ENCODE data around the gene PDE11A. TPM values are rescaled to one million over a fixed set of nuclear protein-coding genes. Genes with fewer than 3 reads are reported as not detected.

Gene PDE11A
- total RNA-seq, 4 donors from 2014 or later = 0.12 TPM; not detected in 3

DNA sequence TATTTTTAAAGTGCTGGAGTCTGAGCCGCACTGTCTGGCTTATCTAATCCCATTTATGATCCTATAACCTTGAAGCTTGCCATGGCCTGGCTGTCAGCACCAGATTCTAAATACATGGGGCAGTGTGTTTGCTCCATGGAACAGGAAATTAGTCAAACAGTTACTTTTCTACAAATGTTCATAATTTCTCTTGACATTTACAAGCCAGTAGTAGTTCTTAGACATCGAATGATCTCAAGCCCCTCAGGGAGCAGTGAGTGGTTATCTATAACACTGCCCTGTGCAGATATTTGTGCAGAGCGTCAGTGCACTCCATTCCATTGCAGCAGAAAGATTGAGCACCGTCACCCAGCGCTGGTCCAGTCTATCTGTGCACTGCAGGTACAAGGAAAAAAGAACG lies 474.8 kb downstream of the PDE11A start:
- TF ChIP-seq, protein P1, sequence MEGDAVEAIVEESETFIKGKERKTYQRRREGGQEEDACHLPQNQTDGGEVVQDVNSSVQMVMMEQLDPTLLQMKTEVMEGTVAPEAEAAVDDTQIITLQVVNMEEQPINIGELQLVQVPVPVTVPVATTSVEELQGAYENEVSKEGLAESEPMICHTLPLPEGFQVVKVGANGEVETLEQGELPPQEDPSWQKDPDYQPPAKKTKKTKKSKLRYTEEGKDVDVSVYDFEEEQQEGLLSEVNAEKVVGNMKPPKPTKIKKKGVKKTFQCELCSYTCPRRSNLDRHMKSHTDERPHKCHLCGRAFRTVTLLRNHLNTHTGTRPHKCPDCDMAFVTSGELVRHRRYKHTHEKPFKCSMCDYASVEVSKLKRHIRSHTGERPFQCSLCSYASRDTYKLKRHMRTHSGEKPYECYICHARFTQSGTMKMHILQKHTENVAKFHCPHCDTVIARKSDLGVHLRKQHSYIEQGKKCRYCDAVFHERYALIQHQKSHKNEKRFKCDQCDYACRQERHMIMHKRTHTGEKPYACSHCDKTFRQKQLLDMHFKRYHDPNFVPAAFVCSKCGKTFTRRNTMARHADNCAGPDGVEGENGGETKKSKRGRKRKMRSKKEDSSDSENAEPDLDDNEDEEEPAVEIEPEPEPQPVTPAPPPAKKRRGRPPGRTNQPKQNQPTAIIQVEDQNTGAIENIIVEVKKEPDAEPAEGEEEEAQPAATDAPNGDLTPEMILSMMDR (IDR thresholded peaks at IDR 0.05) = no peak
- no peak for TF ChIP-seq POLR2A (IDR thresholded peaks at IDR 0.05)
- Histone ChIP-seq H3K27me3 (peaks cover 0 to 8% (median 0%) of the 10 kb centered on the region in 4 donors), H3K36me3 (no peaks in the 10 kb centered on the region), H3K4me3 (no peak overlapping the region), H3K4me1 (peaks cover 0 to 14% (median 5%) of the 10 kb centered on the region in 3 donors), H3K27ac (no peak overlapping the region), H3K9me3 (no peaks in the 10 kb centered on the region)
- intact Hi-C loops (cut with DNase I) = no loop called here
- 52 to 56% methylated on average over 6 of the region's 6 CpGs for WGBS, 2 donors
- DNase-seq = no peak

DNA sequence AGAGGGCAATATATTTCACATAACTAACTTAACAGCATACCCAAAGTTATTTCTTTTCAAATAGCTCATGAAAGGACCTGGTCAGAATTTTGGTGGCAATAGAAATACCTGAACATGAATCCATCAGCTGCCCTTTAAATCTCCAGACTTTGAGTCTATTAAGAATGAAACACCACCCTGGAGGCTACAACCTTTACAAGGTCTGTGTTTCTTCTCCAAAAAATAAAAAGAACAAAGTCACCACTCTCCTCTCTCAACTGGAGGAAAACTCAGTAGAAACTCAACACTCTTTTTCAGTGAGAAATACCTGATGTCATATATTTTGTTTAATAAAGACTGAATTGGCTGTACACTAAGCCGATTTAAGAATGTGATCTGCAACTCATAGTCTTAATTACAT lies 475.7 kb downstream of the PDE11A start:
- no peak for TF ChIP-seq POLR2A (IDR thresholded peaks at IDR 0.05)
- TF ChIP-seq, protein P1 (IDR thresholded peaks at IDR 0.05) = no peak

GRCh38 chr2:177595126-177595845 lies 477.3 kb downstream of the PDE11A start:
- Histone ChIP-seq H3K27me3 (peaks cover 0 to 4% (median 0%) of the 10 kb centered on the region in 4 donors), H3K27ac (no peak overlapping the region), H3K36me3 (no peaks in the 10 kb centered on the region), H3K4me1 (peaks cover 0 to 14% (median 5%) of the 10 kb centered on the region in 3 donors), H3K4me3 (no peak overlapping the region), H3K9me3 (no peaks in the 10 kb centered on the region)
- DNase-seq = no peak
- 93 to 97% methylated on average over 4 of the region's 4 CpGs for WGBS, 2 donors
- intact Hi-C loops (cut with DNase I) = no loop called here
- no peak for TF ChIP-seq POLR2A (IDR thresholded peaks at IDR 0.05)
- TF ChIP-seq, protein P1 (IDR thresholded peaks at IDR 0.05) = no peak

More for the DNA sequence above, 475.7 kb downstream of the PDE11A start:
- Histone ChIP-seq H3K27ac (no peak overlapping the region), H3K36me3 (no peaks in the 10 kb centered on the region), H3K4me1 (peaks cover 0 to 14% (median 5%) of the 10 kb centered on the region in 3 donors), H3K9me3 (no peaks in the 10 kb centered on the region), H3K27me3 (peaks cover 0 to 8% (median 0%) of the 10 kb centered on the region in 4 donors), H3K4me3 (no peak overlapping the region)
- no peak for DNase-seq
- 75 to 87% methylated on average over 1 of the region's 1 CpG for WGBS, 2 donors
- intact Hi-C loops (cut with DNase I) = no loop called here

DNA sequence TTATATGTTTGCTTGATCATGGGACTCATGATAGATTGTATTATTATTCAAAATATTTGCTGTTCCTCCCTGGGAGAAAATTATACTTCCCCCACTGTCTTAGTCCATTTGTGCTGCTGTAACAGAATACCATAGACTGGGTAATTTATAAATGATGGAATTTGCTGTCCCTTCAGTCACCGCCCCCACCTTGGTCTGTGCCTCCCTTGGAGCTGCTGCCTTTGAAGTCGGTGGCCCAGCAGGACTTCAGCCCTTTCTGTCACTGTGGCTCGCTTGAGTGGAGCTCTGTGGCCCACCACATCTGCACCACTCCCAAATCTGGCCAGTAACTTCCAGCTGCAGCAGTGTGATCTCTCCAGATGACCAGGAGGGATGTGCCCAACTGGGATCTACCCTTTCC lies 479.2 kb downstream of the PDE11A start:
- Histone ChIP-seq H3K4me1 (peaks cover 0 to 6% (median 0%) of the 10 kb centered on the region in 3 donors), H3K27me3 (peaks cover 0 to 4% (median 0%) of the 10 kb centered on the region in 4 donors), H3K4me3 (no peak overlapping the region), H3K27ac (no peak overlapping the region), H3K36me3 (no peaks in the 10 kb centered on the region), H3K9me3 (no peaks in the 10 kb centered on the region)
- no peak for DNase-seq
- 88 to 100% methylated on average over 1 to 3 of the region's 3 CpGs for WGBS, 2 donors
- TF ChIP-seq POLR2A (IDR thresholded peaks at IDR 0.05) = no peak
- TF ChIP-seq, protein P1 (IDR thresholded peaks at IDR 0.05) = no peak
- intact Hi-C loops (cut with DNase I) = no loop called here

DNA sequence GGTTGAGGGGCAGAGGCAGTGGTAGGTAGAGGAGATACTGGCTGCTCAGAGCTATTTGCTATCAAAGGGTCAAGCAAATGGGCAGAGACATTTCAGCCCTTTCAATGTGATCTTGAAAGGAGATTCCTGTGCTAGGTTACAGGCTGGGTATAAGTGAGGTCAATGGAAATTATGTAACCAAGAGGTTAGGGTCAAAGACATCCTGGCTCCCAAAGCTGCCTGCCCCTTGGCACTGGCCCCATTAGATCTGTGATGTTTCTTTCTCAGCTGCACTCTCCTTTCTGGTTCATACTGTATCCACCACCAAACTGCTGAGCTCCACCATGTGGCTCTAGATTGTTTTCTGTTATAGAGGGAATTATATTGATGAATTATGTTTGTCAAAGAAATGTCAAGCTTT lies 479.6 kb downstream of the PDE11A start:
- no peak for TF ChIP-seq POLR2A (IDR thresholded peaks at IDR 0.05)
- TF ChIP-seq, protein P1 (IDR thresholded peaks at IDR 0.05) = no peak
- Histone ChIP-seq H3K27me3 (peaks cover 0 to 4% (median 0%) of the 10 kb centered on the region in 4 donors), H3K36me3 (no peaks in the 10 kb centered on the region), H3K4me1 (peaks cover 0 to 2% (median 0%) of the 10 kb centered on the region in 3 donors), H3K4me3 (no peak overlapping the region), H3K27ac (no peak overlapping the region), H3K9me3 (no peaks in the 10 kb centered on the region)
- intact Hi-C loops (cut with DNase I) = no loop called here
- no peak for DNase-seq

Data from esophagus squamous epithelium (tissue), 5 donors.